Liver (tissue), 3 donors: ENCODE measurements around the gene BMP6.

Experiments
- ATF3 ChIP-seq: IDR thresholded peaks from 2 replicates; pipeline ENCODE4 v1.6.1; 2016; ENCODE audit warnings: antibody characterized with exemption
- CTCF ChIP-seq: fragments of 150-350 bp; IDR thresholded peaks from 2 replicates; pipeline ENCODE4 v1.5.1; 2017; ENCODE audit warnings: improper control_type of control experiment, low read depth, low read length; ENCODE audit not compliant: missing input control
- EGR1 ChIP-seq, 2 donors: IDR thresholded peaks; 2 replicates each; pipeline ENCODE4 v1.6.1; 2016 to 2018; ENCODE audit warnings: antibody characterized with exemption in 2 of 2, low read depth in 2 of 2
- GABPA ChIP-seq, 2 donors: IDR thresholded peaks in 1 of 2; conservative IDR thresholded peaks in 1 of 2; 2 replicates each; pipeline ENCODE4 v1.6.1; 2016; ENCODE audit warnings: antibody characterized with exemption in 2 of 2, mild to moderate bottlenecking in 1 of 2, moderate library complexity in 1 of 2
- JUND ChIP-seq, 2 donors: IDR thresholded peaks; 2 replicates each; pipeline ENCODE4 v1.6.1; 2016; ENCODE audit warnings: antibody characterized with exemption in 2 of 2
- MAX ChIP-seq: IDR thresholded peaks from 2 replicates; pipeline ENCODE4 v1.6.1; 2016; ENCODE audit warnings: antibody characterized with exemption
- NR2F2 ChIP-seq: IDR thresholded peaks from 2 replicates; pipeline ENCODE4 v1.6.1; 2016; ENCODE audit warnings: antibody characterized with exemption
- REST ChIP-seq: IDR thresholded peaks from 2 replicates; pipeline ENCODE4 v1.6.1; 2016; ENCODE audit warnings: antibody characterized with exemption, mild to moderate bottlenecking
- TAF1 ChIP-seq: conservative IDR thresholded peaks from 2 replicates; pipeline ENCODE4 v1.6.1; 2016; ENCODE audit warnings: antibody characterized with exemption, mild to moderate bottlenecking
- ZBTB33 ChIP-seq: IDR thresholded peaks from 2 replicates; pipeline ENCODE4 v1.6.1; 2016; ENCODE audit warnings: antibody characterized with exemption
- donor health status: healthy.
- donor health status: healthy.

- no peak for TF ChIP-seq CTCF
- no peak for TF ChIP-seq JUND (IDR thresholded peaks at IDR 0.05)
- TF ChIP-seq TAF1 = no peak
- TF ChIP-seq MAX = no peak
- no peak for TF ChIP-seq NR2F2
- no peak for TF ChIP-seq GABPA (IDR thresholded peaks at IDR 0.05 in 1 of 2, conservative IDR thresholded peaks at IDR 0.05 in 1 of 2)
- no peak for TF ChIP-seq REST
- TF ChIP-seq ZBTB33 = no peak
- TF ChIP-seq ATF3 = no peak
- TF ChIP-seq EGR1 (IDR thresholded peaks at IDR 0.05; ENCODE audit: low read depth in 2 of 2) = no peak
These were observed 160.2 kb downstream of the BMP6 start for GRCh38 chr6:7886132-7886531.
